NCI-H1930 (cell line): ENCODE data around the gene BNC2.

Experiments
- DNase-seq, 2 experiments: peaks; one replicate each; lab custom pipeline; 2025; lab: John Stamatoyannopoulos, UW

The BNC2 gene

DNA sequence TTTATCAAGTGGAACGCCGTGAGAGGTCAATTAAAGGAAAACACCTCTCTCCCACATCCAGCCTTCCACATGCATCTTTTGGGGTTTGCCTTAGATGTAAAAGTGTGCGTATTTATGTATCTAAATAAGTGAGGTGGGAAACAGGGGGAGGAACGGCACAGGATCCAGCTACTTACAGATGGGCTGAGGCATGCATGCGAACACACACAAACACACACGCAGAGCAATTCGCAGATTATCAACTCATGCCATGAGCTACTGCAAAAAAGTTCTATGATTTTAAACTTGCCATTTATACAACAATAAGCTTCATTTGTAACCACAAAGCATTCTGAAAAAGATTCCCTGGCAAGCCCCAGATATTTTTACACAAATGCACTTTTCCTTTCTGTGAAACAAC lies 242.1 kb downstream of the BNC2 start:
- no peak for DNase-seq

DNA sequence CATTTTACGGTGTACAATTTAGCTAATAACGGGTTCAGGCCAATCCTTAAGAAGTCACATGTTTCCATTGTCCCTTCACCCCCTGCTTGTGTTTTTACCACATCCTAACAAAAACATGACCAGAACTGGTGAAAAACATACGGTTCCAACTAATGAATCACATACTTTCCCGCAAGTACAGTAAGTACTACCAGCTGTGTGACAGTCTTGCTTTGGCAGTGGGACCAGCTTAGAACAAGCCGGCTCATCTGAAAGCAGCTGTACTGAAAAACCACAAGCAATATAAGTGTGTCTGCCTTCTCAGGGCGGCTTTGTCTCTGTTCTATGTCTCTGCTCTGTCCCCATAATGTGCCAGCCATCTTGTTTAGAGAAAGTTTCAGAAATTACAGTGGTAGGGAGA lies 242.5 kb downstream of the BNC2 start:
- no peak for DNase-seq

DNA sequence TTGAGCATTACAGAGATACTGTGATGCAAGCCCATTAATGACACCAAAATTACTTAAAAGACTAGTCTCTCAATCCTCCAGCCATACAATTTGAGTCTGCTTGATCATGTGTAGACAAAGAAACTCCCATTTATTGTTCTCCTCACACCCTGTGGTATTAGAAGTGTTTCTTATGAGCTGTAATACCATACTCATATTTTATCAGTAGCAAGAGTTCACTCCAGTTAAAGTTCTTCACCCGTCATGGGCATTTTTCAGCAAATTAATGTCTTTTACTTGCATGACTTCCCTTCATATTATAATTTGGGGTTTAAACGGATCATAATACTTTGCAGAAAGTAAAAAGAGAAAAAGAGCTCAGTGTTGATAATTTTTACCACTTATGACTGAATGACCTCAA lies 242.9 kb downstream of the BNC2 start:
- no peak for DNase-seq

DNA sequence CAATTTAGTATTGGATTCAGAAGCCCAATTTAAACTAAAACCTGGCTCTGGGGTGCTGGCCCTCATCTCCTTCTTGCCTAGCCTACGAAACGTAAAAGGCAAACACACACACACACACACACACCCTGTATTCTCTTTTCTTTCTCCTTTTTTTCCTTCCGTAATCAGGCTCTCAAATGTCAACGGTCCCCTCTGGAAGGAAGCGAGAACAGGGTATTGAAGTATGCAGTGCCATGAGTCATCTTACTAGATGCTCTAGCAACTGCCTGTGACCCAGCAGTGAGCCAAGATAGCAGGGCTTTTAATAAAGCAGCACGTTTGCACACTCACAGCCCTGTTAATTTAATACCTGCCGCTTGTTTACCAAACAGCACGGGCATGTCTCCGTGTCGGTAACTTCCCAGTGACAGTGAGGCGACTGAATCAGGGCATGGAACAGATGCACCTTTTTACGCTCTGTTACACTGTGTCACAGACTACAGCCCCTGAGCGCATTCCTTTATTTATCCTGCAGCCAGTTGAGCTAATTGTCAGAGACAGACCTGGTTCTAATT lies 243.8 kb downstream of the BNC2 start:
- no peak for DNase-seq

DNA sequence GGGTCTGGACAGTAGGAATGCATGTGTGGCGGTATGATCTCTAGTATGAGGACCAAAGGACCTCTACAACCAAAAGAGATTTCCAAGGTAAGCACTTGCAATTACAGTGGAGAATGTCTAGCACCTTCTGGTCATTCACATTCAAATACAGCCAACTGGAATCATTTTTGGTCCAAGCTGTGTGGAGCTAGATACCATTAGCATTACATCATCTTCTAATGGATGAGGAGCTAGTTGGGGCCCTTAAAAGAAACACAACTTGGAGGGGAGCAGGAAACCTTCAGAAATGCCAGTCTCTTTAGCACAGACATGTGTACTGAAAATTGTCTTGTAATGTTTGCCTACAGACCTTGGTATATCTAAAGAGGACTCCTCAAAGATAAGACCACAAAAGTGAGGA lies 244.7 kb downstream of the BNC2 start:
- DNase-seq, result no peak

DNA sequence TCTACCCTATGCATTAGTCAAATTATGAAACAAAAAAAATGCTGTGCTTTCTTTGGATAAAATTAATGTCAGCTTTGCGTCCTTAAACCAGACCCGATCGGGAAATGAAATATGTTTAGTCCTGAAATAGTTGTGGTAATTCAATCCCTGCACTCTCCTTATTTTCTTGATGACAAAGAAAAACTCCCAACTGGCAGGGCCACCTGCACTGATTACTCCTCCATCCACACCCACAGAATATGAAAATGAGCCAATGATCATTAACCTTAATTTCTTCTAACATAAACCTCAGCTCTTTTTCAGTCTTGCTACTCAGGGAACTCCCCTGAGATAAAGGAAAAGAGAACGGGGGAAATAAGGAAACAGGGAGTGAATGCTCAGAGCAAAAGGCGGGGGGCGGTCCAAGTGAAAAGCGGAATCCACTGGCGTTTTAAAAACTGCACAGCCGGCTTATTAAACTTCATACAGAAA lies 245.3 kb downstream of the BNC2 start:
- no peak for DNase-seq

DNA sequence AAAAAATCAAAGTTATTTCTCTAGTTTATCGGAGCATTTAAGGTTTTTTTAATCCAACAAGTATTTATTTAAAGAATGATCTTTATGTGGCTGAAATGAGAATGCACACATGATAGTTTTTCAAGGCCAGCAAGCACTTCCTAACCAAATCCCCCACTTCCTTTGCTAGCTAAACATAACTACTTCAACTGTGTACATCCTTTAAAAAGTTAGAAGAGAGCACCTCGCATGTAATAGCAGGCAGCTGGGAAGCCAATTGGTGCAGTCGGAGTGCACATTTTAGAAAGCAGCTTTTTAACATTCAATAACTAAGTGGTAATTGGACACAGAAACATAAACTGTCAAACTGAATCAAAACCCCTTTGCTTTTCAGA lies 245.7 kb downstream of the BNC2 start:
- DNase-seq, result no peak

DNA sequence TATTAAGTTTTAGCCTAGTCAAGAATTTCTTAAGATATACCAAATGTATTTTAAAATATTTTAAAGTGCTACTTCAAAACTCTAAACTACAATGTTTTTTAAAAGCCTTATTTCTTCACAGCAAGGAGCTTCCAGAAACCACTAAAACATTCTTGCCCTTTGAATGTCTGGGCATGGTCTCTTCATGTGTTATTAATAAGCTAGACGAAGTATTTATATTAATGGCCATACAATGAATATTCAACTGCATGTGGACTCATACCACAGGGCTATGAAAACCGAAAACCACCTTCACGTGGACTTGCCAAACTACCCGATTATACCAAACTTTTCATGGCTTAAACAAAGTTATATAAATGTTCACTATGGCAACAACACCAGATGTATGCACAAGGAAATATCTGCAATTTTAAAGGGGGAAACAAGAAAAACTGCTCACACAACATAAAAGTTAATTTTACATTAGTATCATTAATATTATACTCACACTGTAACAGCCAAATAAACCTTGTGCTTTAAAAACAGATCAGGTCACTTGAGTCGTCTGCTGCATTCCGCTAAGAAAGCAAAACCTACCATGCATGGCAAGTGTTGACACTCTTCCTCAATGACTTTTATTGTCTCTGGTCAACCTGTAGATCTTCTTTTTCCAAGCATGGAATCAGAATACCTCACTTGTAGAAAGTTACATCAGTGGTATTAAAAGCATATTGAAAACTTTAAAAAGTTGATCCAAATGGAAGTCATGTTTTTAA lies 246.3 kb downstream of the BNC2 start:
- DNase-seq, result no peak

DNA sequence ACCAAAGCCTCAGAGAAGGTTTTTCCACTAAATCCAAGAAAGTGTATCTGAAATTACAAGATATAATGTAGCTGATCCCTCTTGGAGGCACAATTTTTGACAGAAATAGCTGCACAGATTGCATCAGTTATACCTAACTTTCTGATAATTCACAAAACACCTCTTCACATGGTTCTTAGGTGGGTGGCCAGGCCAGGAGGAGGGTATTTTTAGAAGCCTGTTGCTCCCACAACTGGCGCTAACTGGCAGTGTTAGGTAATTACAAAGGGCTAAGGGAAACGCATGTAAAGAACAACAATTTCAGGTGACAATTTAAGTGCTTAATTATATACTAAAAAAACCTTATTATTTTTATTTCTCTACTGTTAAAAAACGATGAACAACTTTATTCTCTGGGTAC lies 247.9 kb downstream of the BNC2 start:
- DNase-seq, result no peak

DNA sequence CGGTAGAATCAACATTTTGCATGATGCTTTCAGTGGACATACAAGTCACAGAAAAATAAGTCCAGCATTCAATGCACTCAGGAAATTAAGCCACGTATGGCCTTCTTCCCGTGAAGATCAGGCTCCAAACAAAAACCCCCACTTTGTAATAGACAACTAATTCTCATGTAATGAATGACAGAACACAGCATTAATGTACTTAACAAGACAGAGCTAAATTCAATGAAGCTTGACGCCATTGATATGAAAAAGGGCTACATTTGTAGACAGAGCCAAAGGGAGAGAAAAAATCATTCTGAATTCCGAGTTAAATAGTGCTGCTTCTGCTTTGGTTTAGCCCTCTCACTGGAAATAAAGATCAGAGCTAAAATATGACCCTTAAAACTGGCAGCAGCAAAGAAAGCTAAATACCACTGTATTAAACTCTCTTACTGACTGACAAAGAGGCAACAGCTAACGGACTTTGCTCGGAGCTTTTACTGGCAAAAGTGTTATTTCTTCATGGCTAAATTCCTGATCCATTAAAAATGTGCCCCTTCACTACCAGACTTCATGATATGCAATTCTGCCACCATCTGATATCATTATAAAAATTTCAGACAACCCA lies 250.5 kb downstream of the BNC2 start:
- DNase-seq, result no peak

DNA sequence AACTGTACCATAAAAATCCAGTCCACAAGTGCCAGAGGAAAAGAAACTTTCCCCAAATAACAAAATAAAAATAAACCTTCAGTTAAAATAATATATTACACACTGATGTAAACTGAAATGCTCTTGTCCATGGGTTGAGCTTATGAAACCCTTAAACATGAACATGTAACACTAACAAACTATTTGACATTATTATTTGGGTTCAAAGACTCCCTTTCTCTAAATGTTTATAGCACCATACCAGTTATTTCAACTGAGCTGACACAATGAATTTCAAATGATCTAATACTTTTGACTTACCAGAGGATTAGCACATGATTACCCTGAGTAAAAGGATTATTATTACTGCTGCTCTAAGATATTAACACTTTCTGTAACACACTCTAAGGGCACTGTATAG lies 251.1 kb downstream of the BNC2 start:
- no peak for DNase-seq

DNA sequence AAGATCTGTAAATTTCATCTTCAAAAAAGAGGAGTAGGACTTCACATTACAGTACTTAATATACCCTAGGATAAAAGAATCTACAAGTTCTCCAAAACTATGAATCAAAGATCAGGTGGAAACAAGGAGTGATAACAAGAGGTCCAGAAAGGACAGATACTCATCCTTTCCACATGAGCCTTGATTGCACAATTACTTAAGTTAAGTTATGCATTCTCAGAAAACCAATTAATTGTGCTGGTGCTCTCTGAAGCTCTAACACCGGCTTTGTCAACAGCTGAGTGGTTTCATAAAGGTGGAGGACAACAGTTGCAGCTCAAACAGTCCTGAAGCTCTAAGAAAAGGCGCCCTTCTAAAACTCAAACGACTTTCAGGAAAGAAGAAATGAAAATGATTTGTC lies 251.9 kb downstream of the BNC2 start:
- DNase-seq, result no peak

DNA sequence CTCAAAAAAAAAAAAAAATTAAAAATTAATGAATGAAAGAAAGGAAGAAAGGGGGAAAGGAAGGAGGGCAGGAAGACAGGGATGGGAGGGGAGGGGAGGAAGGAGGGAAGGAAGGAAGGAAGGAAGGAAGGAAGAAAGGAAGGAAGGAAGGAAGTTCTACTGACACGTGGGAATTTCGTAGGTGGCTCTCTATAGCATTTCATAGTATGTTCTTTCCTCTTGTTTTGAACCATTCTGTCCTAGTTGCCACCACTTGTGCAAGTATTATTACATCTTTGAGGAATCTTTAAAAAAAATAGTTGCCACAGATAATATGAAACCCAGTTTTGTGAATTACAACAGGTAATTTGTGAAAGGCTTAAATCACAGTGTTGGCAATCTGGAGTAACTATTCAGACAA lies 253.8 kb downstream of the BNC2 start:
- no peak for DNase-seq

DNA sequence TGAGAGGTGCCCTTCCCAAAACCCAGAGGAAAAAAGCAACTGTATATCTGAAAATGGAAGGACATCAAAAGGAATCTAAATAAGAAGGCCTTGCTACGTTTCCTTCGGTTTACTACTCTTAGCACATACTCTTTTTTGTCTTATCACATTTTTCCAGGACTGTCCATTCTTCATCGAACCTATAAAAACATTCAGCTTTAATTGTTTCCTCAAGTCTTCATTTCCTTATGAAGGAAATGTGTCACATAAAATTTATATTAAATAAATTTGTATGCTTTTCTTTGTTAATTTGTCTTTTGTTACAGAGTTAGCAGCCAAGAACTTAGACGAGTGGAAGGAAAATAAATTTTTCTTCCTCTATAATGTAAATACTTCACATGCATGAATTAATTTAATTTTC lies 255.0 kb downstream of the BNC2 start:
- no peak for DNase-seq

DNA sequence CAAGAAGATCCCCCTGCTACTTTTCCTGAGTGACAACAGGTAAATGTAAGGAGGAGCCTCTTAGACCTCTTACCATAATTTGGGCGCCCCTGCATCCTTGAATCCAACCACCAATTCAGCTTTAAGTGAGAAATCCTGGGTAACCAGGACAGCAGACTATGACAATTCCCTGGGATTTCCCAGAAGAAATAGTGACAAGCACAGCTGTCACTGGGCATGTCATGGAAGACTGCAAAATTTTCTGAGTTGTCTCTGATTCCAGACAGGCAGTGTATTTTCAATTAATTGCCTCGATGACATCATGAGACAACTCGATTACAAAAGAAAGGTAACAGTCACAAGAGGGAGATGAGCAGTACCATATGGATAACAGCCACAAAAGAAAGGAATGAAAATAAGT lies 256.9 kb downstream of the BNC2 start:
- no peak for DNase-seq

DNA sequence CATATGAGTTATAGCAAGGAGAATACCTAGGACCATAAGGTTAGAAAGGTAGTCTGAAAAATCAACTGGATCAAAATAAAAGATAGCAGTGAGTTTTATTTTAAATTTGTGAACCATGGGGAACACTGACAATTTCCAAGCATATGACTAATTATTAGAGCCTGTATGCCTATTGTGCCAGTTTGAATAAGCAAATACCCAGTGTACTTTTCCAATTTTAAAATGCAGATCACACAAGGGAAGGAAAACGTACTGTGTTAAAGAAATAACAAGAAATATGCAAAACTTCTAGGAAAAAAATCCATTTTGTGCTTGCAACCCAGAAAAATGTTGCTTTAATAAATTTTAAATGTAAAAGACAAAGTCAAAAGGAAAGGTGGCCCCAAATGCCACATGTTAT lies 257.4 kb downstream of the BNC2 start:
- no peak for DNase-seq

DNA sequence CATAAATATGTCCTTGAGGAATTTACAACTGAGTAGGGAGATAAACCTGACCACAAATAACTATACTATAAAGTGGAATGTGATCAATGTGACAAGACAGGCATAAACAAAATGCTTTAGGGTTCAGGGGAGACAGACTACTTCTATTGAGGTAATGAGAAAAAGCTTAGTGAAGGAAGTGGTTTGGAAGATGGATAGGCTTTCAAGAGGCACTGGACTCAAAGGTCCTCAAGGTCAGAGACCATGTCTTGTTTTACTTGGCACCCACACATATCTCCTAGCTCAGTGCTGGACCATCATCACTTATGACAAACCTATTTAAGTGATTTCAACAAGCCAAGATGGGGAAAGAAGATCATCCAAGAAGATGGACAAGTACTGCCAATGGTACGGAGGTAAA lies 257.8 kb downstream of the BNC2 start:
- no peak for DNase-seq

DNA sequence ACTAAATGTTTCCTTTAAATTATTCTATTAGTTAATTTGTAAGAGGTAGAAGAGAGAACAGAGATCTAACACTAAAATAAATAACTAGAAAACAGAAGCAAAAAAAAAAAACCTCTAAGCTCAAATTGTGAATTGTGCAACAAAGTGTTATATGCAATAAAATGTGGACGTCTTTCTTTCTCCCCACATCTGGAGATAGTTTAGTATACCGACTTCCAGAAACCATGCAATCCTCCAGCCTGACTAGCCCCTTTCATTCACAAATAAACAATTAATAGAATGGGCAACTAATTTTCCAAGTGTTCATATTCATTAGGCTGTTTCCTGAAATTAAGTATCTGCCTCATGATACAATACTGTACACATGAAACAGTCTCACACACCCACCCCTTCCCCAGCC lies 258.5 kb downstream of the BNC2 start:
- no peak for DNase-seq

DNA sequence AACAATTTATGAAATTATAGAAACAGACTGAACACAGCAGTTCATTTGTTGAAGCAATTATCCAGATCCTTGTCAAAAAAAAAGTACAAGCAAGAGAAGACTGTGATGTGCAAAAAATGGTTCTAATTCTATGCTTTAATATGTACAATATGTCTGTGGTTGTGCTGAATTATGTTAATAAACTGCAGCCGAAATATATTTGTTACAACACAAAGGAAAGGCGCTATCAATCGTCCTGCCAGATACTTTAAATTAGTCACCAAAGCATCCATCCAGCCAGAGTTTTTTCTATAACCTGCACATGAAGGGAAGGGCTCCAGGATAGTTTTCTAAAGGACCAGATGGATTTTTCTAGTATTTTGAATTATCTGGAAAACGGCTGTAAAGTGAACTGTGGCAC lies 259.5 kb downstream of the BNC2 start:
- no peak for DNase-seq

DNA sequence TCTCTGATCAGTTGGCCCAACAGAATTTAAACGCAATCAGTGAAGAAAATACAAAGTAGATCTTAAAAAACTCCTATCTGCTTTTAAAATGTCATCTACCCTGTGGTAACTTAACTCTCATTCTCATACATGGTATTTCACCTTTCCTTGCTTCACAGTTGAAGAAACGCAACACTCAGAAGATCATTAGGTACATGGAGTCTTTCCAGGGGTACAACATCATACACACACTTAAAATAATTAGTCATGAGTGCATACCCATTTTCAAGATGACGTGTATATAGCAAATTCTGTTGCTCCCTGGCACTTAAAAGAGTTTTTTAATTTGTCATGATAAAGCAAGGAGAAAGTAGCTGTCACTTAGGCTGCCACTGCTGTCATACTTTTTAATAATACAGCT lies 259.9 kb downstream of the BNC2 start:
- no peak for DNase-seq

DNA sequence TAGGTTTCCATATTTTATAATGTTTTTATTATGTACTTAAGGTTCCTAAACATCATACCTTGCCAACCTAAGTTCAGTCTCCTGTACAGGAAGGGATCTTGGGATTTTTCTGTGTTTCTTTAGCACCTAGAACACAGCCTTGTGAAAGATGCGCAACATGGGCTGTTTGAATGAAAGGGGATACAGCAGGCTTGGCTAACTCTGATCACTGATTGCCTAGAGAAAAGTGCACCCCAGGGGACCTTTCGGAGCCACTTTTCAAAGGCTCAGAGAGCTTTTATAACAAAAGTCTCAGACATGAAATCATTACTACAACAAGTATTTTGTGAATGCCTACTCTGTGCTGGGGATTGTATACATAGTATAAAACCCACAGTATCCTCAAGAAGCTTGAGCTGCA lies 261.6 kb downstream of the BNC2 start:
- DNase-seq, result no peak

DNA sequence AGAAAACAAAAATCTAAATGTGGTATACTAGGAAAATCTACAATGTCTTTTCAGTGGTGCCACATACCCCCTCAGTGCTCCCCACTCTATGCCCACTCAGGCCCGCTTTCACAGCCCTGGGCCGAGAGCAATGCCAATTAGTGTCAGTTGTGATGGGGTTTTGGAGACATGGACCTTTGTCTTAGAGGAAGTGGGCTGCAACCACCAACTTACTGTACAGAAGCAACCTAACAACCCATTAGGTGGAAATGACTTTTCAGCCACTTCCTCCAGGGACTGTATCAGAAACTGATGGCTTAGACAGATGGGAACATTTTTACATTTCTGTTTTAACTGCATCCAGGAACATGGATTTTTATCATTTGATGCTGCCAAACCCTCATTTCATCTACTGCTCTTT lies 268.0 kb downstream of the BNC2 start:
- DNase-seq, result no peak

DNA sequence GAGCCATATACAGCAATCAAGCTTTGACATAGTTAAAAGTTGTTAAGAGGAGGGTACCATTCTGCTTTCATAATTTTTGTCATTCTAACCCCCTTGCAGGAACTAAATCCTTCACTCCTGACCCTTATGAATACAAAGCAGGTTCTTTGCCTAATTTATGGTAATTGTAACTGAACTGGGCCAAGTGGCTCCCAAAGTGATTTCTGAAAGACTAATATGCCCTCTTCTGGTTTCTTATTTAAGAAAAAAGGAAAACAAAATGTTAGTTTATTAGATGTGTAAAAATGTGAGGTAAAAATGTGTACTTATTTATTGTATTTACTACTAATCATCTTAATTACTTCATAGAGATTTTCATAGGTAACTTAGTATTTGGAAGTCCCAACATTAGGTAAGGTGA lies 268.5 kb downstream of the BNC2 start:
- DNase-seq, result no peak

DNA sequence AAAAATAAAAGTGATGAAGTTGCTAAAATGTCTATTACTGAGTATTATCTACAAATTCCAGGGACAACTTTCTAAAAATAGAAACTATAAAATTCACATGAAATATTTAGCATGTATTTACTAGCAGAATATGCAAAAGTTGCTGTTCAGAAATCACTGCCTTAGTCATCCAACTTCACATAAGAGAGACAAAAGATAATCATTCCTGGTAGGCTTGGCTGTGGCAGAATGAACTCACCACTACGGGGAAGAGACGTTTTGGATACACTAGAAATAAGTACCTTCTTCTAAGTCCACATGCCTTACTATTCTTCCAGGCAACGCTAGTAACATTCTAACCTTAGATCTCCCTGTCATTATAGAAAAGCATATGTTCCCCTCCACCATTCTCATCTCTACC lies 272.2 kb downstream of the BNC2 start:
- no peak for DNase-seq
